Activated naive CD4-positive, alpha-beta T cell treated with anti-CD3 and anti-CD28 coated beads, Interleukin-2, amount 10 ng/mL, durations not matched to agents 7 days and 5 days (primary cell): Measurements from ENCODE around the gene NDUFAF8.
"Not testable (repeated sequence)": the region's sequence is repeated elsewhere in the genome, so short reads cannot be mapped to it uniquely, and the experiment has no call there.

Experiments used
- CTCF ChIA-PET: fragments of 350-600 bp; sonication (Branson Sonifier 250); formaldehyde crosslinking; loops from one replicate; lab custom pipeline; 2021; ENCODE audit warnings: antibody characterized with exemption; lab: Charles Lee
- DNase-seq: peaks from one replicate; pipeline ENCODE4 v3.0.0-alpha.2; 2020
- H3K27ac Mint-ChIP-seq: one replicate; pipeline ENCODE4 v1.8.0; 2021; ENCODE audit warnings: mild to moderate bottlenecking, moderate library complexity, mixed read lengths
- H3K27me3 Mint-ChIP-seq: one replicate; pipeline ENCODE4 v1.8.0; 2021; ENCODE audit warnings: mild to moderate bottlenecking, mixed read lengths
- H3K36me3 Mint-ChIP-seq: one replicate; pipeline ENCODE4 v1.8.0; 2021; ENCODE audit warnings: mixed read lengths
- H3K4me1 Mint-ChIP-seq: one replicate; pipeline ENCODE4 v1.8.0; 2021; ENCODE audit warnings: mixed read lengths
- H3K4me3 Mint-ChIP-seq: one replicate; pipeline ENCODE4 v1.8.0; 2021; ENCODE audit warnings: mild to moderate bottlenecking, moderate library complexity, mixed read lengths
- H3K9me3 Mint-ChIP-seq: one replicate; pipeline ENCODE4 v1.8.0; 2021; ENCODE audit warnings: mixed read lengths

Gene NDUFAF8

DNA sequence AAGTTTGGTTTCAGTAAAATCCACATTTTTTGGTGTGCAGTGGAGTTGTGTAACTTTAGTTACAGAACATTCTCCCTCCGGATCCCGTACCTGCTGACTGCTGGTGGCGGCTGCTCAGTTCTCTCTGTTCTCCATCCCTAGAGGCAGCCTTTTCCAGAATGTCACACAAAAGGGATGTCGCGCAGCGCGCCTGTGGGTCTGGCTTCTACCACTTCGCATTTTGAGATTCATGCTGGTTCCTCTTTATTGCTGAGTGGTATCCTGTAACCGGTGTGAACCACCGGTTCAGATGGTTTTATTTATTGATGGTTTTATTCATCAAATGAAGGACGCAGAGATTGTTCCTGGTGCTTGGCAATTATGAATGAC is 15.4 kb upstream of the NDUFAF8 start:
- CTCF ChIA-PET = no interaction called here
- Mint-ChIP-seq H3K36me3 (peaks cover 11% of the 10 kb centered on the region), H3K4me3 (peak overlapping the region; percentile 58), H3K9me3 (peaks cover 7% of the 10 kb centered on the region), H3K27me3 (peaks cover 14% of the 10 kb centered on the region), H3K4me1 (peaks cover 25% of the 10 kb centered on the region), H3K27ac (no peak overlapping the region)
- no peak for DNase-seq

DNA sequence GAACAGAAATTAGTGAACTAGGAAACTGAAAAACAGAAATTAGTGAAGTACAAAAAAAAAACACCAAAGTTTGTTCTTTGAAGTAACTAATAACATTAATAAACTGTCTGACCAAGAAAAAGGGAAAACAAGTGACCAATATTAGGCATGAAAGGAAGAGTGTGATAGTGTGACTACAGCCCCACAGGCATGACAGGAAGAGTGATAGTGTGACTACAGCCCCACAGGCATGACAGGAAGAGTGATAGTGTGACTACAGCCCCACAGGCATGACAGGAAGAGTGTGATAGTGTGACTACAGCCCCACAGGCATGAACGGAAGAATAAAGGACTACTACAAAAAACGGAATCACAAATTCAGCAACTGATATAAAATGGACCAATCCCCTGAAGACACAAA is 11.5 kb upstream of the NDUFAF8 start:
- H3K4me1 Mint-ChIP-seq = peaks cover 16% of the 10 kb centered on the region
- CTCF ChIA-PET, DNase-seq, H3K9me3 Mint-ChIP-seq, H3K4me3 Mint-ChIP-seq: not testable (repeated sequence)
- peak overlapping the region; percentile 22 for H3K27ac Mint-ChIP-seq
- peaks cover 14% of the 10 kb centered on the region for H3K27me3 Mint-ChIP-seq
- H3K36me3 Mint-ChIP-seq = peaks cover 28% of the 10 kb centered on the region

DNA sequence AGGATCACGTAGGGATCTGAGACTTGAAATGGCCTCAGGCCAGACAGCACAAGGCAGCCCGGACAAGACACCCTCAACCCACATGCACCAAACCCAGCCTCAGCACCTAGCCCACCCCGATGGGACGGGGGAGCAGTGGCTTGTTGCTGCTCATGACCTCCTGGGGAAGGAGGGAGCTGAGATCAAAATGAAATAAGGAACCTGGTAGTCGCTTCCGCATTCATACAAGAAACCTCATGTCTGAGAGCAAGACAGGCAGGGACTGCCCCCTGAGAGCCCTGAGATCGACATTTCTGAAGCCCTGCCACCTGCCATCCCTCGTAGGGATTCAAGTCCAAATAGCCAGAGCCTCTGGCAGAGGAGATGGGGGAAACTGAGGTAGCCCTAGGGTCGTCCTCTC is 10.7 kb upstream of the NDUFAF8 start:
- Mint-ChIP-seq H3K9me3 (peaks cover 7% of the 10 kb centered on the region), H3K27me3 (peaks cover 12% of the 10 kb centered on the region), H3K27ac (no peak overlapping the region), H3K4me3 (no peak overlapping the region), H3K4me1 (peaks cover 13% of the 10 kb centered on the region), H3K36me3 (peaks cover 30% of the 10 kb centered on the region)
- DNase-seq = no peak
- CTCF ChIA-PET = no interaction called here

DNA sequence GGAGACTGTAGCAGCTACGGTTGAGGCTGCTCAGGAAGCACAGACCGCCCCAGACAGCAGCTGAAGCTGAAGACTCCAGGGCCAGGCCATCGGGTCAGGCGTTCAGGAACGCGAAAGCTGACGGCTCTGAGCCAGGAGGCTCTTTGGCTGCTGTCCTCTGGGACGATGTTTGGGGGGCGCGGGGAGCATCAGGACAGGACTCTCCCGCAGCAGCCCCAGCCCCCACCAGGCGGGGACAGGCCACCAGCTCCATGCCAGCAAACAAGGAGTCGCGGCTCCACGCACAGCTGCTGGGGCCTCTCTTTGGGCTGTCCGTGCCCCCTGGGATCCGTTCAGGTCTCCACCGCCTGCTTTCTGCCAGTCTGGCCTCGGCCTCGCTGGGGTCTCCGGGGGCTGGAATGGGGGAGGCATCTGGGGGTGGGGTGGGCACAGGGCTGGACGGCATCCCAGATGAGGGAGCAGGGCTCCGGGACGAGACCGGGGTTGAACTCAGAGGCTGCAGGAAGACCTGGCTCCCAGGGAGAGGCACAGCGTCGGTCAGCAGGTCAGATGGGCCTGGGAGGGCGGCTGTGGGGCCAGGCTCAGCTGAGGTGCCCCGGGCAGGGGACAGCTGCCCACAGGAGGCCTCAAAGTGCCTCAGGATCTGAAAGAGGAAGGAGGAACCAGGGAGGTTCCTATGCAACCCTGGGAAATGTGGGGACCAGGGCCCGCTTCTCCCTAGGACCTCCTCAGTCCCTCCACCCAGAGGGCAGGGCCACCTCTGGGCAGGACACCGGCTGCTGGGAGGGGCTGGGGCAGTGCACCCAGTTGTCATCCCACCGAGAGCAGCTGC is 10.1 kb upstream of the NDUFAF8 start:
- Mint-ChIP-seq H3K9me3 (peaks cover 7% of the 10 kb centered on the region), H3K4me3 (no peak overlapping the region)

DNA sequence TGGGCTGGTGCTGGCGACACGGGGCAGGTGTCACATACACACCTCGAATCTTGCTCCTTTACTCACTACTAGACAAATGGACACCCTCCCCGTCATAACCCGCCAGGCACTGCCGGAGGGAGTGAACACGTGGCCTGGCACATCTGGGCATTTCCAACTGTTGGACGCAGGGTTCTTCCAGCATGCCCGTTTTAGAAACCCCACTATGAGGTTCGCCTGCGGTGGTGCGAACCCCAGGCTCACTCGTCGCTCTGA is 9.5 kb upstream of the NDUFAF8 start:
- Mint-ChIP-seq H3K27me3 (peaks cover under 1% of the 10 kb centered on the region), H3K36me3 (peaks cover 30% of the 10 kb centered on the region), H3K27ac (no peak overlapping the region), H3K9me3 (peaks cover 7% of the 10 kb centered on the region), H3K4me1 (peaks cover 7% of the 10 kb centered on the region), H3K4me3 (no peak overlapping the region)
- CTCF ChIA-PET = interaction anchor here (1.1 kb wide), 1 partner anchor 10 kb away, joined by 5 read pairs; no protein-coding TSS in a partner anchor
- no peak for DNase-seq

More for the DNA sequence above, 10.1 kb upstream of the NDUFAF8 start:
- Mint-ChIP-seq H3K27ac (no peak overlapping the region), H3K36me3 (peaks cover 30% of the 10 kb centered on the region), H3K4me1 (peaks cover 6% of the 10 kb centered on the region), H3K27me3 (peaks cover 6% of the 10 kb centered on the region)
- DNase-seq = no peak
- CTCF ChIA-PET = interaction anchor here (1.1 kb wide), 1 partner anchor 9 kb away, joined by 5 read pairs; no protein-coding TSS in a partner anchor

DNA sequence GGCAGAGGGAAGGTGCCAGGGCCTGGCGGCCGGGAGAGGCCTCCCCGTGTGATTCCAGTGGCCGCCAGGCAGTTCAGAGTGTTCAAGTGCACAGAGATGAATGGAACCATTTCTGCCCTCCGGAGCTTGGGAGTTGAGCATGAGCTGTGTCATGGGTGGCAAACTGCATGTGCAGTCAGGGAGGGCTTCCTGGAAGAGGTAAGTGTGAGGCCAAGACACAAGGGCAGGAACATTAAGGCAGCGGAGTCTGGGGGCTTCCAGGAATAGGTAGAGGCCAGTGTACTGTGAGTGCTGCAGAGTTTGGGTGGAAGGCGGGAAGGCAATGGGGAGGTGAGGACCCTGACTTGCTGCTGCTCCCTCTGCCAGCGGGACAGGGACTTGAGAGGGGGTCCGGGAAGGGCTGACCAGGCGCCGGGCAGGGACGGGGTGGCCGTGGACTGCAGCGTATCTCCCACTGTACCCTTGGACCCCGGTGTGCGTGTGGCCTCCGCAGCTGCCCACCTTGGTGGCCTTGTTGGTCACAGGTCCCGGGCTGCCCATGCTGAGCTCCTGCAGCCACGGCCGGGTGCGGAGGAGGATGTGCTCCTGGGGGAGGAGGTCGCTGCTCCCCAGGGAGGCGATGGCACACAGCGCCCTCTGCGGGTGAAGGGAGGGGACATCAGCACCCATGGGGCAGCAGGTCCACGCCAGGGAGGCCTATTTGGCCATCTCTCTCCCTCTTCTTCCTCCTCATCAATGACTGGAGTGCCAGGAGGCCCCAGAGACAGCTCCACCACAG is 8.9 kb upstream of the NDUFAF8 start:
- Mint-ChIP-seq H3K4me1 (peaks cover 11% of the 10 kb centered on the region), H3K36me3 (peaks cover 34% of the 10 kb centered on the region), H3K27ac (no peak overlapping the region), H3K27me3 (no peaks in the 10 kb centered on the region), H3K9me3 (peaks cover 7% of the 10 kb centered on the region), H3K4me3 (no peak overlapping the region)
- CTCF ChIA-PET = interaction anchor here (1.1 kb wide), 1 partner anchor 10 kb away, joined by 5 read pairs; no protein-coding TSS in a partner anchor
- no peak for DNase-seq

DNA sequence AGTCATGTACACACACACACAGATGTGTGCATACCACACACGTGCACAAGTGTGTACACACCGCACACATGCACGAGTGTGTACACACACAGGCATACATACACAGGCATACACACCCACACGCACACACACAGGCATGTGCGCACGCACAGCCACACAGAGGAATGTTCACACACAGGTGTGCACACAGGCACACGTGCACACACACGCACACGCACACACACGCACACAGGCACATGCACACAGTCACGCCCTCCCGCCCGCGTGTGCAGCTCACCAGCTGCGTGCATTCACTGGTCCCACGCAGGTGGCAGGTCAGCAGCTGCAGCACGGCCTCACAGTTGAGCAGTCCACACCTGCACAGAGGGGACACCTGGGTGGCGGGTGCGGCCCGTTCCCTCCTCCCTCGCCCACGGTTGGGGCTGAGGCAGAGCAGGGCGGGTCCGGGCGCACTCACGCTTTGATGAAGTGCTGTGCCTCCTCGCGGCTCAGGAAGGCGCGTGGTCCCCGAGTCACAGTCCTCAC is 7.9 kb upstream of the NDUFAF8 start:
- H3K27ac Mint-ChIP-seq = peak overlapping the region; percentile 8
- peaks cover 34% of the 10 kb centered on the region for H3K36me3 Mint-ChIP-seq
- no peaks in the 10 kb centered on the region for H3K27me3 Mint-ChIP-seq
- peaks cover 11% of the 10 kb centered on the region for H3K4me1 Mint-ChIP-seq
- DNase-seq = no peak
- CTCF ChIA-PET = no interaction called here
- no peak overlapping the region for H3K4me3 Mint-ChIP-seq
- H3K9me3 Mint-ChIP-seq = peaks cover 7% of the 10 kb centered on the region

DNA sequence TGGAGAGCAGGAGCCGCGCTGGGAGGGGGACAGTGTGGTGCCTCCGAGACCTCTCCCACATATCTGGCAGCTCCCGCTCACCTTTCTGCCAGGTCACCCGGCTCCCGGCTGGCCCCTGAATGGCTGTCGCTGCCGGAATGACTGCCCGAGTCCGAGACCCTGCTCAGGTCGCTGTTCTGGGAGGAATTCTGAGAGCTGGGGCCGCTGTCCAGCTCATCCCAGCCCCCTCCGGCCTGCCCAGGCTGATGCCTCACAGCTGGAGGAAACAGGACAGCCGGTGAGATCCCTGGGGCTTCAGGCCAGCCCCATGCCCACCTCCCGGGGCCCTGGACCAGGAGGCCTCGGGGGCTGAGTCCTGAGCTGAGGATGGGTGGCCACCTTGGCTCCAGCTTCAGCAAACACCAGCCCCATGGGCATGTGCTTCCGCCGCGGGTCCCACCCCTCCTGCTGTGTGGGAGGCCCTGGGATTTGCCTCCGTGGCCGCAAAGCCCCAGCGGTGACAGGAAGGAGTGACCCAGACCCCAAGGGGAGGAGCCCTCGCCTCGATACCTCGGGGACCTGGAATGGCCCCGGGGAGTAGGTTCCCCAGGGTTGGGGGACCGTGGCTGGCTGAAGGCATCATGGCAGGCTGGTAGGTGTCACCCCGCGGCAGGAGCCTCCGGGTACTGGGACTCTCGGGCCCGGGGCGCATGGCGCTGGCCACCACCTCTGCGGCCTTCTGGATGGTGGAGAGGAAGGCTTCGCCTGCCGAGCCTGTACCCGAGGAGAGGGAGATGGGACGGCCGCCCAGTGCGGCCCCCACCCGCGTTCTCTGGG is 7.1 kb upstream of the NDUFAF8 start:
- no peak for DNase-seq
- CTCF ChIA-PET = interaction anchor here (1.9 kb wide), 1 partner anchor 9 kb away, joined by 5 read pairs; the partner anchor contains the start of gene CEP131
- H3K9me3 Mint-ChIP-seq = peaks cover 5% of the 10 kb centered on the region
- peaks cover 31% of the 10 kb centered on the region for H3K36me3 Mint-ChIP-seq
- no peak overlapping the region for H3K27ac Mint-ChIP-seq
- peaks cover 13% of the 10 kb centered on the region for H3K4me1 Mint-ChIP-seq
- H3K27me3 Mint-ChIP-seq = no peaks in the 10 kb centered on the region
- H3K4me3 Mint-ChIP-seq = no peak overlapping the region

DNA sequence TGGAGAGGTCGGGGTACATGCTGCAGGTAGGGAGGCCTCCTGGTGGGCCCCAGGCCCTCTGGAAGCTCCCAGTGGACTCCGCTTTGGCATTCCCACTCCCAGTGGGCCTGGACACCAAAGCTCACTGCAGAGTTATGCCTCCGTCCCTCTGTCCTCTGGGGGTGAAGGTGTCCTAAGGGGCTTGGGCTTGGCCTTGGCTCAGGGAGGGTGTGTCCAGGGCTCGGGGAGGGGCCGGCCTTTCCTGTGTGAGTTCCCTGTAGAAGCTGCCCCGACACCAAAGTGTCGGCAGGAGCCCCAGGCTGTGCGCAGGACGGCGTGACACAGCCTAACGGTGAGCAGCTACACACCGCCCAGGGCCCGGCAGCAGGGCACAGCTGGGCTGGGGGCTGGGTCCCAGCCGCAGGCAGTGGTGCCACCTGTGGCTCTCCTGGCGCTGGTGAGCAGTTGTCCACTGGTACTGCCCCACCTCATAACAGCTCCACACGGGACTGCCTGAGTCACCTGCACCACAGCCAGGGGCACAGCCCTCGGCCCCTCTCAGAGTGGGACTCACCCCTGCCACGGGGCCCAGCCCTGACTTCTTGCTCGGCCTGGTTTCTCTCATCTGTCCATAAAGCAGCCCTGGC is 6.4 kb upstream of the NDUFAF8 start:
- Mint-ChIP-seq H3K36me3 (peaks cover 31% of the 10 kb centered on the region), H3K27ac (no peak overlapping the region), H3K27me3 (no peaks in the 10 kb centered on the region), H3K4me3 (no peak overlapping the region), H3K9me3 (peaks cover 2% of the 10 kb centered on the region), H3K4me1 (peaks cover 18% of the 10 kb centered on the region)
- CTCF ChIA-PET = interaction anchor here (1.9 kb wide), 1 partner anchor 10 kb away, joined by 5 read pairs; the partner anchor contains the start of gene CEP131
- DNase-seq = no peak

DNA sequence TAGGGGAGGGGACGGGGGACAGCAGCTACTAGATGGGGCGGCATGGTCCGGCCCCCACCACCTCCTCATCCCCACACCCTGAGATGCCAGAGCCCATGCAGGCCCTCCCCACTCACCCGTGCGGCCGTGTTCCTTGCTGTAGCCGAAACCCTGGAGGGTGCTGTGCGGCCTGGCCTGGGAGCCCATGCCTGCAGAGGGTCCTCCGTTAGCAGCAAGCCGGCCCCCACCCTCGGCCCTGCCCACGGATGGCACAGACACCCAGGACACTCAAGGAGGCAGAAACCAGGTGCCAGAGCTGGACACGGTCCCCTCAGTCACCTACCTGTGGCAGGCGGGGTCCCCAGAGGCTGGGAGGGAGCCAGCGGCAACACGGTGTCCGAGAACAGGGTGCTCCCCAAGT is 5.8 kb upstream of the NDUFAF8 start:
- H3K36me3 Mint-ChIP-seq = peaks cover 25% of the 10 kb centered on the region
- DNase-seq = no peak
- H3K27me3 Mint-ChIP-seq = no peaks in the 10 kb centered on the region
- H3K27ac Mint-ChIP-seq = no peak overlapping the region
- H3K4me1 Mint-ChIP-seq = peaks cover 19% of the 10 kb centered on the region
- CTCF ChIA-PET = interaction anchor here (1.9 kb wide), 1 partner anchor 11 kb away, joined by 5 read pairs; the partner anchor contains the start of gene CEP131
- H3K9me3 Mint-ChIP-seq = no peaks in the 10 kb centered on the region
- no peak overlapping the region for H3K4me3 Mint-ChIP-seq

DNA sequence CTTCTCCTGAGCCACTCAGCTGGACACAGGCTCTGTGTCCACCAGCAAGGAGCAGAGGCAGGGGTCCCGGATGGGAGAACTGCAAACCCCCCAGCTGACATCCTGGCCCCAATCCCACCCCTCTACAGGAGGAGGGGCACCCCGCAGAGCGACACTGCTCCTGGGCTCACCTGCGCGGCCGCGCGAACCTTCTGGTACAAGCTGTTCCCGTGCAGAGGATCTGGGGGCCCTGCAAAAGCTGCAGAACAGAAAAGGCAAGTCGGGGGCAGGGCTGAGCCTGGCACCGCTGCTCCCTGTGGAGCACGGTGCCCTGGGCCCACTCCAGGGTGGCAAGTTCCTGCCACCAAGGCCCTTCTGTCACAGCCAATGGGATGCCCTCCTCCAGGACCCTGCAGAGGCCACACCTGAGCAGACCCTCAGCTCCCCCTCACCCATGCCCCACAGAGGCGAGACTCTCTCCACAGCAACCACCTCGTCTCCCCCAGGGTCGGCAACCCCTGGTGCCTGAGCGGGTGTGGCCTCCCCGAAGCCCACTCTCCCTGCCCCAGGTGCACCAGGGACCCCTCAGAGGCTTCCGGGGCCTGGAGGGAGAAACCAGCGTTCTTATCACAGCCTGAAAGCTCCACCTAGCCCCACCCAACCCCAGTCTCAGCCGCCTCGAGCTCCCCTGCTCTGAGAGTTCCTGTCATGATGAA is 5.2 kb upstream of the NDUFAF8 start:
- CTCF ChIA-PET = no interaction called here
- Mint-ChIP-seq H3K27ac (no peak overlapping the region), H3K4me3 (no peak overlapping the region), H3K36me3 (peaks cover 23% of the 10 kb centered on the region), H3K4me1 (peaks cover 20% of the 10 kb centered on the region), H3K27me3 (no peaks in the 10 kb centered on the region), H3K9me3 (no peaks in the 10 kb centered on the region)
- DNase-seq = no peak

DNA sequence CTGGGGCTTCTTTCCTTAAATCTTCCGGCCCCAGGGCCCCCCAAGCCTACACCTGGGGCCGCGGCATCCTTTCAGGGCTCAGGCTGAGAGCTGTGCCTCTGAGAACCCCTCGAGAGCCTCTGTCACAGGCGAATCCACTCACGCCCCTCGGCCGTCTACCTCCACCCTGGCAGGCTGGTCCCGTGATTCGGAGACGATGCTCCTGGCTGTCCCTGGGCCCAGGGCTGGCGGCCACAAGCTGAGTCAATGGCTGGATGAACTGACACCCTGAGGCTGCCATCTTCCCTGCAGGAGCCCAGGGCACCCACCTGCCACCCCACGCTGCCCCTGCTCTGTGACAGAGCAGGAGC is 4.6 kb upstream of the NDUFAF8 start:
- H3K9me3 Mint-ChIP-seq = no peaks in the 10 kb centered on the region
- no peak overlapping the region for H3K27ac Mint-ChIP-seq
- peaks cover 22% of the 10 kb centered on the region for H3K4me1 Mint-ChIP-seq
- H3K36me3 Mint-ChIP-seq = peaks cover 24% of the 10 kb centered on the region
- H3K27me3 Mint-ChIP-seq = no peaks in the 10 kb centered on the region
- no peak overlapping the region for H3K4me3 Mint-ChIP-seq
- CTCF ChIA-PET = no interaction called here
- no peak for DNase-seq
